Liver (tissue), 9 donors: ENCODE data around the gene IGFL3. TPM values are rescaled to one million over a fixed set of nuclear protein-coding genes. Genes with fewer than 3 reads are reported as not detected.

Source experiments
- DNase-seq: peaks from one replicate; pipeline ENCODE4 v3.0.0-alpha.2; 2017; ENCODE audit warnings: low spot score
- H3K27ac ChIP-seq, 2 donors: one replicate each; pipeline ENCODE4 v1.7.0; 2013; ENCODE audit warnings: inconsistent platforms in 2 of 2, low read length in 2 of 2, control low read depth in 1 of 2, low read depth in 1 of 2, mild to moderate bottlenecking in 1 of 2
- H3K27me3 ChIP-seq, 4 donors: one replicate each; pipeline versions ENCODE4 v1.6.1 to v1.7.0; 2013; ENCODE audit warnings: low read length in 3 of 4, inconsistent platforms in 1 of 4, mild to moderate bottlenecking in 1 of 4, moderate library complexity in 1 of 4; ENCODE audit not compliant: control insufficient read depth in 4 of 4, insufficient read depth in 4 of 4
- H3K36me3 ChIP-seq, 4 donors: one replicate each; pipeline versions ENCODE4 v1.6.1 to v1.7.0; 2013; ENCODE audit warnings: low read length in 3 of 4, mild to moderate bottlenecking in 3 of 4, low read depth in 1 of 4, moderate library complexity in 1 of 4; ENCODE audit not compliant: control insufficient read depth in 4 of 4, insufficient read depth in 3 of 4
- H3K4me1 ChIP-seq, 4 donors: one replicate each; pipeline versions ENCODE4 v1.6.1 to v1.7.0; 2013; ENCODE audit warnings: low read length in 3 of 4, mild to moderate bottlenecking in 3 of 4, moderate library complexity in 1 of 4; ENCODE audit not compliant: control insufficient read depth in 4 of 4, insufficient read depth in 4 of 4
- H3K4me3 ChIP-seq, 3 donors: one replicate each; pipeline versions ENCODE4 v1.6.1 to v1.7.0; 2013; ENCODE audit warnings: low read length in 3 of 3, control low read depth in 1 of 3, low read depth in 1 of 3, mild to moderate bottlenecking in 1 of 3
- H3K9ac ChIP-seq, 2 donors: one replicate each; pipeline ENCODE4 v1.7.0; 2013; ENCODE audit warnings: low read length in 2 of 2, mild to moderate bottlenecking in 2 of 2, moderate library complexity in 2 of 2, control low read depth in 1 of 2, low read depth in 1 of 2
- H3K9me3 ChIP-seq, 4 donors: one replicate each; pipeline versions ENCODE4 v1.6.1 to v1.7.0; 2013; ENCODE audit warnings: low read length in 3 of 4; ENCODE audit not compliant: control insufficient read depth in 4 of 4
- EGR1 ChIP-seq, 2 donors: IDR thresholded peaks; 2 replicates each; pipeline ENCODE4 v1.6.1; 2016 to 2018; ENCODE audit warnings: antibody characterized with exemption in 2 of 2, low read depth in 2 of 2
- FOXA1 ChIP-seq: IDR thresholded peaks from 2 replicates; pipeline ENCODE4 v1.6.1; 2016; ENCODE audit warnings: antibody characterized with exemption
- FOXA2 ChIP-seq: IDR thresholded peaks from 2 replicates; pipeline ENCODE4 v1.6.1; 2016; ENCODE audit warnings: antibody characterized with exemption
- GABPA ChIP-seq, 2 donors: IDR thresholded peaks in 1 of 2; conservative IDR thresholded peaks in 1 of 2; 2 replicates each; pipeline ENCODE4 v1.6.1; 2016; ENCODE audit warnings: antibody characterized with exemption in 2 of 2, mild to moderate bottlenecking in 1 of 2, moderate library complexity in 1 of 2
- HNF4A ChIP-seq, 2 donors: conservative IDR thresholded peaks; 2 replicates each; pipeline ENCODE4 v1.6.1; 2016; ENCODE audit warnings: antibody characterized with exemption in 2 of 2, mild to moderate bottlenecking in 2 of 2
- HNF4G ChIP-seq: IDR thresholded peaks from 2 replicates; pipeline ENCODE4 v1.6.1; 2016; ENCODE audit warnings: antibody characterized with exemption
- JUND ChIP-seq, 2 donors: IDR thresholded peaks; 2 replicates each; pipeline ENCODE4 v1.6.1; 2016; ENCODE audit warnings: antibody characterized with exemption in 2 of 2
- NR2F2 ChIP-seq: IDR thresholded peaks from 2 replicates; pipeline ENCODE4 v1.6.1; 2016; ENCODE audit warnings: antibody characterized with exemption
- RAD21 ChIP-seq, 2 donors: IDR thresholded peaks; 2 replicates each; pipeline ENCODE4 v1.6.1; 2016; ENCODE audit warnings: antibody characterized with exemption in 2 of 2, mild to moderate bottlenecking in 2 of 2
- RXRA ChIP-seq, 2 donors: IDR thresholded peaks; 2 replicates each; pipeline ENCODE4 v1.6.1; 2017 to 2018; ENCODE audit warnings: antibody characterized with exemption in 2 of 2, mild to moderate bottlenecking in 1 of 2
- SP1 ChIP-seq: IDR thresholded peaks from 2 replicates; pipeline ENCODE4 v1.6.1; 2018; ENCODE audit warnings: antibody characterized with exemption, mild to moderate bottlenecking
- TAF1 ChIP-seq: conservative IDR thresholded peaks from 2 replicates; pipeline ENCODE4 v1.6.1; 2016; ENCODE audit warnings: antibody characterized with exemption, mild to moderate bottlenecking
- YY1 ChIP-seq: IDR thresholded peaks from 2 replicates; pipeline ENCODE4 v1.6.1; 2016; ENCODE audit warnings: antibody characterized with exemption, mild to moderate bottlenecking
- WGBS: extraction: QIAGEN DNeasy Blood & Tissue Kit; methylation state at CpG from one replicate; pipeline ENCODE4 v1.1.7; 2013; 5-methylcytosine and 5-hydroxymethylcytosine counted together
- polyA plus RNA-seq, 2 donors: library from polyadenylated mRNA; stranded (reverse) in 1 of 2; unstranded in 1 of 2; fragments of 200-250 nt in 1 of 2; fragments of >200 nt in 1 of 2; fragmentation: Nextera tagmentation in 1 of 2; extraction: Ambion mirVana in 1 of 2; gene quantifications; one replicate each; pipeline versions ENCODE4 v1.2.1 to v1.2.3, GENCODE V29; 2013 to 2015
- total RNA-seq, 2 donors: library from RNA; depleted of rRNA; stranded (reverse); fragments of >200 nt; gene quantifications; one replicate each; pipeline ENCODE4 v1.2.3, GENCODE V29; 2014
- TF ChIP-seq, protein P1 (sequence below): IDR thresholded peaks from 2 replicates; pipeline ENCODE4 v1.6.1; 2016; ENCODE audit warnings: antibody characterized with exemption
- TF ChIP-seq, protein P2 (sequence below): fragments of 150-350 bp; IDR thresholded peaks from 2 replicates; pipeline ENCODE4 v1.5.1; 2017; ENCODE audit warnings: improper control_type of control experiment, low read depth, low read length; ENCODE audit not compliant: missing input control
- TF ChIP-seq, protein P3 (sequence below): IDR thresholded peaks from 2 replicates; pipeline ENCODE4 v1.6.1; 2016; ENCODE audit warnings: antibody characterized with exemption
- TF ChIP-seq, protein P4 (sequence below): IDR thresholded peaks from 2 replicates; pipeline ENCODE4 v1.6.1; 2016; ENCODE audit warnings: antibody characterized with exemption, mild to moderate bottlenecking
- TF ChIP-seq, protein P5 (sequence below): IDR thresholded peaks from 2 replicates; pipeline ENCODE4 v1.6.1; 2016; ENCODE audit warnings: antibody characterized with exemption
- donor health status: healthy.
- donor health status: healthy.
- donor health status: healthy.
- donor health status: healthy.
- donor health status: healthy.

Gene IGFL3
- total and polyA plus RNA-seq, 4 donors = not detected

DNA sequence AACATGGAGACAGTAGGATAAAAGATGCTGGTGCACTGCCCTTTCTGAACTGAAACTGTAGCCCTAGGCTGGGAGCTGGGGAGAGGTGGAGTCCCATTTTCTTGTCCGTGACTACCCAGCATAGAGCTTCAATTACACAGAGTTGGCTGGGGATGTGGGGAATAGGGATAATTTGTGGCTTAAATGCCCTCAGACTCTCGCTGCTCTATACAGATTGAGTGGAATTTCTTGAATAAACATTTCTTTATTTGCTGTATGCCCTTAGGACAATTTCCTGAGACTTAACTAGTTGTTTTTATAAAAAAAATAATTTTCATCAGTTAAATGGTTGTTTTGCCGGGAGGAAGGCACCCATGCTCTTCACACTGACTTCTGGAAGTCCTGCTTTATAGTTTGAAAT lies 30.7 kb upstream of the IGFL3 start:
- H3K4me1 ChIP-seq = no peaks in the 10 kb centered on the region
- 68% methylated on average over 3 of the region's 3 CpGs for WGBS
- H3K27me3 ChIP-seq = no peaks in the 10 kb centered on the region
- H3K9ac ChIP-seq = no peak overlapping the region
- H3K4me3 ChIP-seq = no peak overlapping the region
- no peaks in the 10 kb centered on the region for H3K36me3 ChIP-seq
- no peak overlapping the region for H3K27ac ChIP-seq
- TF ChIP-seq, protein P1, sequence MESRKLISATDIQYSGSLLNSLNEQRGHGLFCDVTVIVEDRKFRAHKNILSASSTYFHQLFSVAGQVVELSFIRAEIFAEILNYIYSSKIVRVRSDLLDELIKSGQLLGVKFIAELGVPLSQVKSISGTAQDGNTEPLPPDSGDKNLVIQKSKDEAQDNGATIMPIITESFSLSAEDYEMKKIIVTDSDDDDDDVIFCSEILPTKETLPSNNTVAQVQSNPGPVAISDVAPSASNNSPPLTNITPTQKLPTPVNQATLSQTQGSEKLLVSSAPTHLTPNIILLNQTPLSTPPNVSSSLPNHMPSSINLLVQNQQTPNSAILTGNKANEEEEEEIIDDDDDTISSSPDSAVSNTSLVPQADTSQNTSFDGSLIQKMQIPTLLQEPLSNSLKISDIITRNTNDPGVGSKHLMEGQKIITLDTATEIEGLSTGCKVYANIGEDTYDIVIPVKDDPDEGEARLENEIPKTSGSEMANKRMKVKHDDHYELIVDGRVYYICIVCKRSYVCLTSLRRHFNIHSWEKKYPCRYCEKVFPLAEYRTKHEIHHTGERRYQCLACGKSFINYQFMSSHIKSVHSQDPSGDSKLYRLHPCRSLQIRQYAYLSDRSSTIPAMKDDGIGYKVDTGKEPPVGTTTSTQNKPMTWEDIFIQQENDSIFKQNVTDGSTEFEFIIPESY = no peak
- no peak for TF ChIP-seq SP1
- no peak for TF ChIP-seq RXRA (IDR thresholded peaks at IDR 0.05)
- no peak for TF ChIP-seq NR2F2
- no peak for TF ChIP-seq EGR1 (IDR thresholded peaks at IDR 0.05; ENCODE audit: low read depth in 2 of 2)
- TF ChIP-seq, protein P2, sequence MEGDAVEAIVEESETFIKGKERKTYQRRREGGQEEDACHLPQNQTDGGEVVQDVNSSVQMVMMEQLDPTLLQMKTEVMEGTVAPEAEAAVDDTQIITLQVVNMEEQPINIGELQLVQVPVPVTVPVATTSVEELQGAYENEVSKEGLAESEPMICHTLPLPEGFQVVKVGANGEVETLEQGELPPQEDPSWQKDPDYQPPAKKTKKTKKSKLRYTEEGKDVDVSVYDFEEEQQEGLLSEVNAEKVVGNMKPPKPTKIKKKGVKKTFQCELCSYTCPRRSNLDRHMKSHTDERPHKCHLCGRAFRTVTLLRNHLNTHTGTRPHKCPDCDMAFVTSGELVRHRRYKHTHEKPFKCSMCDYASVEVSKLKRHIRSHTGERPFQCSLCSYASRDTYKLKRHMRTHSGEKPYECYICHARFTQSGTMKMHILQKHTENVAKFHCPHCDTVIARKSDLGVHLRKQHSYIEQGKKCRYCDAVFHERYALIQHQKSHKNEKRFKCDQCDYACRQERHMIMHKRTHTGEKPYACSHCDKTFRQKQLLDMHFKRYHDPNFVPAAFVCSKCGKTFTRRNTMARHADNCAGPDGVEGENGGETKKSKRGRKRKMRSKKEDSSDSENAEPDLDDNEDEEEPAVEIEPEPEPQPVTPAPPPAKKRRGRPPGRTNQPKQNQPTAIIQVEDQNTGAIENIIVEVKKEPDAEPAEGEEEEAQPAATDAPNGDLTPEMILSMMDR = no peak
- no peak for TF ChIP-seq FOXA1
- no peak for TF ChIP-seq HNF4G
- no peak for TF ChIP-seq YY1
- TF ChIP-seq JUND (IDR thresholded peaks at IDR 0.05) = no peak
- TF ChIP-seq TAF1 = no peak
- no peak for TF ChIP-seq RAD21 (IDR thresholded peaks at IDR 0.05)
- TF ChIP-seq FOXA2 = no peak
- TF ChIP-seq, protein P3, sequence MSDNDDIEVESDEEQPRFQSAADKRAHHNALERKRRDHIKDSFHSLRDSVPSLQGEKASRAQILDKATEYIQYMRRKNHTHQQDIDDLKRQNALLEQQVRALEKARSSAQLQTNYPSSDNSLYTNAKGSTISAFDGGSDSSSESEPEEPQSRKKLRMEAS = no peak
- TF ChIP-seq, protein P4, sequence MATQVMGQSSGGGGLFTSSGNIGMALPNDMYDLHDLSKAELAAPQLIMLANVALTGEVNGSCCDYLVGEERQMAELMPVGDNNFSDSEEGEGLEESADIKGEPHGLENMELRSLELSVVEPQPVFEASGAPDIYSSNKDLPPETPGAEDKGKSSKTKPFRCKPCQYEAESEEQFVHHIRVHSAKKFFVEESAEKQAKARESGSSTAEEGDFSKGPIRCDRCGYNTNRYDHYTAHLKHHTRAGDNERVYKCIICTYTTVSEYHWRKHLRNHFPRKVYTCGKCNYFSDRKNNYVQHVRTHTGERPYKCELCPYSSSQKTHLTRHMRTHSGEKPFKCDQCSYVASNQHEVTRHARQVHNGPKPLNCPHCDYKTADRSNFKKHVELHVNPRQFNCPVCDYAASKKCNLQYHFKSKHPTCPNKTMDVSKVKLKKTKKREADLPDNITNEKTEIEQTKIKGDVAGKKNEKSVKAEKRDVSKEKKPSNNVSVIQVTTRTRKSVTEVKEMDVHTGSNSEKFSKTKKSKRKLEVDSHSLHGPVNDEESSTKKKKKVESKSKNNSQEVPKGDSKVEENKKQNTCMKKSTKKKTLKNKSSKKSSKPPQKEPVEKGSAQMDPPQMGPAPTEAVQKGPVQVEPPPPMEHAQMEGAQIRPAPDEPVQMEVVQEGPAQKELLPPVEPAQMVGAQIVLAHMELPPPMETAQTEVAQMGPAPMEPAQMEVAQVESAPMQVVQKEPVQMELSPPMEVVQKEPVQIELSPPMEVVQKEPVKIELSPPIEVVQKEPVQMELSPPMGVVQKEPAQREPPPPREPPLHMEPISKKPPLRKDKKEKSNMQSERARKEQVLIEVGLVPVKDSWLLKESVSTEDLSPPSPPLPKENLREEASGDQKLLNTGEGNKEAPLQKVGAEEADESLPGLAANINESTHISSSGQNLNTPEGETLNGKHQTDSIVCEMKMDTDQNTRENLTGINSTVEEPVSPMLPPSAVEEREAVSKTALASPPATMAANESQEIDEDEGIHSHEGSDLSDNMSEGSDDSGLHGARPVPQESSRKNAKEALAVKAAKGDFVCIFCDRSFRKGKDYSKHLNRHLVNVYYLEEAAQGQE = no peak
- TF ChIP-seq HNF4A (conservative IDR thresholded peaks at IDR 0.05) = no peak
- TF ChIP-seq, protein P5, sequence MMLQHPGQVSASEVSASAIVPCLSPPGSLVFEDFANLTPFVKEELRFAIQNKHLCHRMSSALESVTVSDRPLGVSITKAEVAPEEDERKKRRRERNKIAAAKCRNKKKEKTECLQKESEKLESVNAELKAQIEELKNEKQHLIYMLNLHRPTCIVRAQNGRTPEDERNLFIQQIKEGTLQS = no peak
- no peak for TF ChIP-seq GABPA (IDR thresholded peaks at IDR 0.05 in 1 of 2, conservative IDR thresholded peaks at IDR 0.05 in 1 of 2)
- H3K9me3 ChIP-seq = peaks cover 0 to 1% (median under 1%) of the 10 kb centered on the region in 4 donors
- no peak for DNase-seq
